HCT116 (cell line): ENCODE results near the gene BCL2L11. TPM values are rescaled to one million over a fixed set of nuclear protein-coding genes. Genes with fewer than 3 reads are reported as not detected.
A peak's percentile ranks its signal among the peaks of the same experiment; 100 is the strongest.

ENCODE experiments used
- ATAC-seq: fragments of 200-7000 bp; cut with Tn5 transposase; 2 replicates; pipeline ENCODE4 v1.9.1; 2020; ENCODE audit warnings: mild to moderate bottlenecking, moderate library complexity
- Bru-seq: library from RNA; stranded (reverse); fragments of 400-500 nt; gene quantifications from one replicate; lab custom pipeline; 2021; lab: Mats Ljungman, UMichigan
- BruChase-seq, 2 experiments: library from RNA; stranded (reverse); fragments of 400-500 nt; gene quantifications; one replicate each; lab custom pipeline; 2021; lab: Mats Ljungman, UMichigan
- BruUV-seq: library from RNA; stranded (reverse); fragments of 400-500 nt; replicated peaks from 2 replicates; lab custom pipeline; 2021; lab: Mats Ljungman, UMichigan
- CTCF ChIA-PET: fragments of 300-600 bp; sonication (Branson Sonifier 250); formaldehyde crosslinking; loops from one replicate; lab custom pipeline; 2021; ENCODE audit warnings: antibody characterized with exemption; lab: Charles Lee
- POLR2A ChIA-PET: fragments of 300-600, 350-600 bp; sonication (Branson Sonifier 250); formaldehyde crosslinking; loops from one replicate; lab custom pipeline; 2021; ENCODE audit warnings: antibody characterized with exemption; lab: Charles Lee
- RAD21 ChIA-PET, 2 experiments: fragments of 300-600 bp; sonication (Branson Sonifier 250); formaldehyde crosslinking; loops; one replicate each; lab custom pipeline; 2023; ENCODE audit warnings: low total read pairs in 2 of 2; ENCODE audit not compliant: uncharacterized antibody in 2 of 2, unreplicated experiment in 2 of 2, low non-redundant PET in 1 of 2; lab: Charles Lee
- DNase-seq: peaks from one replicate; pipeline ENCODE4 v3.0.0-alpha.2; 2010; ENCODE audit warnings: low read depth, low spot score
- H2AFZ ChIP-seq: fragments of 200-600 bp; shearing (Covaris generic), sonication (generic); 2 replicates; pipeline ENCODE4 v1.6.1; 2017; ENCODE audit warnings: low read depth, mixed run types, mixed read lengths, antibody characterized with exemption, low read length; ENCODE audit not compliant: poor library complexity, severe bottlenecking
- H3K27ac ChIP-seq: 2 replicates; pipeline ENCODE4 v1.5.1; 2012; ENCODE audit warnings: low read depth, low read length
- H3K27me3 ChIP-seq: fragments of 200-600 bp; sonication (generic); 2 replicates; pipeline ENCODE4 v1.6.1; 2016; ENCODE audit warnings: mixed run types, low read length, mixed read lengths; ENCODE audit not compliant: insufficient read depth
- H3K36me3 ChIP-seq, 2 experiments: fragments of 200-500 bp in 1 of 2; fragments of 200-600 bp in 1 of 2; sonication (Bioruptor generic) in 1 of 2; sonication (generic) in 1 of 2; 2 replicates each; pipeline versions ENCODE4 v1.5.1 to v1.6.1; 2014 to 2016; ENCODE audit warnings: low read length in 2 of 2, inconsistent platforms in 1 of 2, mixed read lengths in 1 of 2, mixed run types in 1 of 2; ENCODE audit not compliant: insufficient read depth in 2 of 2, control insufficient read depth in 1 of 2
- H3K4me1 ChIP-seq, 2 experiments: fragments of 200-600 bp in 1 of 2; sonication (generic) in 1 of 2; 2 replicates each; pipeline versions ENCODE4 v1.5.1 to v1.6.1; 2012 to 2017; ENCODE audit warnings: low read length in 2 of 2, inconsistent platforms in 1 of 2, mild to moderate bottlenecking in 1 of 2, mixed read lengths in 1 of 2, mixed run types in 1 of 2, moderate library complexity in 1 of 2; ENCODE audit not compliant: insufficient read depth in 2 of 2, control insufficient read depth in 1 of 2
- H3K4me2 ChIP-seq: fragments of 200-600 bp; sonication (generic); 2 replicates; pipeline ENCODE4 v1.6.1; 2017; ENCODE audit warnings: mixed run types, low read length, mixed read lengths
- H3K4me3 ChIP-seq, 2 experiments: fragments of 200-600 bp in 1 of 2; sonication (generic) in 1 of 2; replicated peaks in 1 of 2; 2 replicates each; pipeline ENCODE4 v1.5.1; 2011 to 2016; ENCODE audit warnings: low read length in 2 of 2, control low read depth in 1 of 2, low read depth in 1 of 2, mild to moderate bottlenecking in 1 of 2, mixed read lengths in 1 of 2, mixed run types in 1 of 2
- H3K79me2 ChIP-seq: fragments of 200-600 bp; sonication (generic); 2 replicates; pipeline ENCODE4 v1.6.1; 2017; ENCODE audit warnings: mild to moderate bottlenecking, mixed run types, low read length, moderate library complexity, mixed read lengths; ENCODE audit not compliant: insufficient read depth
- H3K9ac ChIP-seq: fragments of 200-600 bp; sonication (generic); 2 replicates; pipeline ENCODE4 v1.6.1; 2016; ENCODE audit warnings: low read length, mixed read lengths
- H3K9me2 ChIP-seq: fragments of 200-600 bp; sonication (generic), shearing (Covaris generic); 2 replicates; pipeline ENCODE4 v1.6.1; 2017; ENCODE audit warnings: mixed run types, mild to moderate bottlenecking, moderate library complexity; ENCODE audit not compliant: insufficient read depth
- H3K9me3 ChIP-seq, 2 experiments: fragments of 200-500 bp in 1 of 2; fragments of 200-600 bp in 1 of 2; sonication (Bioruptor generic) in 1 of 2; sonication (generic) in 1 of 2; 2 replicates each; pipeline ENCODE4 v1.6.1; 2014 to 2017; ENCODE audit warnings: low read length in 2 of 2, mixed read lengths in 2 of 2, inconsistent platforms in 1 of 2, low read depth in 1 of 2, mild to moderate bottlenecking in 1 of 2, mixed run types in 1 of 2, moderate library complexity in 1 of 2; ENCODE audit not compliant: control insufficient read depth in 1 of 2, insufficient read depth in 1 of 2
- H4K20me1 ChIP-seq: fragments of 200-600 bp; sonication (generic), shearing (Covaris generic); 2 replicates; pipeline ENCODE4 v1.6.1; 2017; ENCODE audit warnings: mixed run types, mild to moderate bottlenecking, moderate library complexity; ENCODE audit not compliant: insufficient read depth
- CBX3 ChIP-seq: IDR thresholded peaks from 2 replicates; pipeline ENCODE4 v1.6.1; 2012; ENCODE audit warnings: low read depth
- CEBPB ChIP-seq: IDR thresholded peaks from 2 replicates; pipeline ENCODE4 v1.6.1; 2012; ENCODE audit warnings: low read depth
- EGR1 ChIP-seq: IDR thresholded peaks from 2 replicates; pipeline ENCODE4 v1.6.1; 2012; ENCODE audit warnings: low read depth
- ELF1 ChIP-seq: IDR thresholded peaks from 2 replicates; pipeline ENCODE4 v1.6.1; 2012; ENCODE audit warnings: low read depth, borderline replicate concordance
- POLR2A ChIP-seq: IDR thresholded peaks from 2 replicates; pipeline ENCODE4 v1.7.0; 2011; ENCODE audit warnings: borderline replicate concordance; ENCODE audit not compliant: insufficient read depth, insufficient read length; ENCODE audit errors: extremely low read depth
- RAD21 ChIP-seq: IDR thresholded peaks from 2 replicates; pipeline ENCODE4 v1.6.1; 2012; ENCODE audit warnings: low read depth, mild to moderate bottlenecking
- SP1 ChIP-seq: IDR thresholded peaks from 2 replicates; pipeline ENCODE4 v1.6.1; 2012; ENCODE audit warnings: low read depth
- TCF7L2 ChIP-seq: IDR thresholded peaks from 2 replicates; pipeline ENCODE4 v1.7.0; 2011; ENCODE audit warnings: borderline replicate concordance, inconsistent platforms; ENCODE audit not compliant: insufficient read depth, insufficient read length; ENCODE audit errors: extremely low read depth
- YY1 ChIP-seq: IDR thresholded peaks from 2 replicates; pipeline ENCODE4 v1.6.1; 2011; ENCODE audit warnings: low read length, low read depth, moderate library complexity, mild to moderate bottlenecking; ENCODE audit not compliant: insufficient replicate concordance; ENCODE audit errors: extremely low read depth
- ZNF274 ChIP-seq: fragments of 200-500 bp; sonication (Bioruptor generic); IDR thresholded peaks from 2 replicates; pipeline ENCODE4 v1.6.1; 2014; ENCODE audit warnings: mild to moderate bottlenecking, low read depth, low read length, inconsistent platforms
- intact Hi-C: fragments of 100-400 bp; cut with micrococcal nuclease; formaldehyde crosslinking; loops from 2 replicates; pipeline ENCODE4 v1.10.0; 2022
- long read RNA-seq: library from polyadenylated mRNA; unstranded; transcript quantifications from one replicate; pipeline ENCODE4 v2.0.0, GENCODE V29; 2021; ENCODE audit not compliant: unreplicated experiment
- polyA plus RNA-seq: library from polyadenylated mRNA; unstranded; fragments of >200 nt; gene quantifications from 2 replicates; pipeline ENCODE4 v1.2.1, GENCODE V29; 2012; ENCODE audit warnings: missing spikeins
- total RNA-seq: library from RNA; stranded (reverse); gene quantifications from one replicate; pipeline ENCODE4 v1.2.1, GENCODE V29; 2021; ENCODE audit not compliant: unreplicated experiment
- TF ChIP-seq, protein P1 (sequence below): IDR thresholded peaks from 2 replicates; pipeline ENCODE4 v1.6.1; 2012
- TF ChIP-seq, protein P2 (sequence below): IDR thresholded peaks from 2 replicates; pipeline ENCODE4 v1.6.1; 2012; ENCODE audit warnings: low read depth
- TF ChIP-seq, protein P3 (sequence below): IDR thresholded peaks from 2 replicates; pipeline ENCODE4 v1.6.1; 2011; ENCODE audit warnings: mild to moderate bottlenecking, low read length, moderate library complexity; ENCODE audit not compliant: insufficient replicate concordance; ENCODE audit errors: extremely low read depth
- TF ChIP-seq, protein P4 (sequence below), 3 experiments: fragments of 200-600 bp in 1 of 3; sonication (generic) in 1 of 3; IDR thresholded peaks in 2 of 3; conservative IDR thresholded peaks in 1 of 3; 2 replicates each; pipeline ENCODE4 v1.5.1; 2012 to 2017; ENCODE audit warnings: low read depth in 2 of 3, low read length in 2 of 3, antibody characterized with exemption in 1 of 3, borderline replicate concordance in 1 of 3, control low read depth in 1 of 3, mild to moderate bottlenecking in 1 of 3, mixed read lengths in 1 of 3, mixed run types in 1 of 3, moderate library complexity in 1 of 3; ENCODE audit not compliant: insufficient read depth in 1 of 3

The BCL2L11 gene, protein sequence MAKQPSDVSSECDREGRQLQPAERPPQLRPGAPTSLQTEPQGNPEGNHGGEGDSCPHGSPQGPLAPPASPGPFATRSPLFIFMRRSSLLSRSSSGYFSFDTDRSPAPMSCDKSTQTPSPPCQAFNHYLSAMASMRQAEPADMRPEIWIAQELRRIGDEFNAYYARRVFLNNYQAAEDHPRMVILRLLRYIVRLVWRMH
- 17.8 TPM for total RNA-seq
- 6.8 and 7.9 TPM in 2 replicates for polyA plus RNA-seq
- percentile 87 among the genes with signal in this experiment for Bru-seq, nascent RNA
- percentile 64 among the genes with signal in this experiment for BruChase-seq, experiment 1, labeled RNA remaining after a 6-hour chase
- BruChase-seq, experiment 2, labeled RNA remaining after a 2-hour chase: percentile 74 among the genes with signal in this experiment
- long read RNA-seq, full-length matches to known transcripts: 3 of 9 reads
- long read RNA-seq, partial matches to known transcripts: 2 of 9 reads
- long read RNA-seq, other reads (novel, unspliced or antisense): 4 of 9 reads

- Histone ChIP-seq H4K20me1 (peaks cover 5% of the 10 kb centered on the region; the same call in 1 of the 2 replicates), H3K9me3 (no peaks in the 10 kb centered on the region), H3K9me2 (no peaks in the 10 kb centered on the region), H2AFZ (peak within 1 kb of the TSS; percentile 41), H3K27ac (peak within 1 kb of the TSS; percentile 81), H3K9ac (peak within 1 kb of the TSS; percentile 91), H3K36me3 (peaks cover 7 to 17% of the 10 kb centered on the region in 2 experiments; a peak in 3 of 4 replicates), H3K4me3 (peak within 1 kb of the TSS; percentile 88 to 93), H3K4me2 (peak within 1 kb of the TSS; percentile 100), H3K4me1 (peaks cover 33 to 61% of the 10 kb centered on the region in 2 experiments), H3K27me3 (no peaks in the 10 kb centered on the region), H3K79me2 (peaks cover 39% of the 10 kb centered on the region)
- ATAC-seq (peak; percentile 68), DNase-seq (peak; percentile 82)
- ChIA-PET POLR2A (interaction anchor here (0.6 to 1.4 kb wide), 15 partner anchors 10 to 579 kb away, joined by 3 to 7 read pairs (median 4); no protein-coding TSS in a partner anchor), CTCF (interaction anchor here (0.9 to 1.2 kb wide), 2 partner anchors 21 to 92 kb away, joined by 3 read pairs; no protein-coding TSS in a partner anchor), RAD21 (interaction anchor here in 1 of 2 experiments (1.2 kb wide), 1 partner anchor 578 kb away, joined by 7 read pairs; no protein-coding TSS in a partner anchor)
- intact Hi-C loops: no loop called here
- BruUV-seq: no TSS peak
- TF ChIP-seq TCF7L2 (peak; percentile 37), CEBPB (no peak), ZNF274 (no peak), SP1 (no peak), CBX3 (no peak), RAD21 (no peak), ELF1 (no peak), YY1 (no peak), POLR2A (peak; percentile 95), EGR1 (no peak)
- TF ChIP-seq, protein P1, sequence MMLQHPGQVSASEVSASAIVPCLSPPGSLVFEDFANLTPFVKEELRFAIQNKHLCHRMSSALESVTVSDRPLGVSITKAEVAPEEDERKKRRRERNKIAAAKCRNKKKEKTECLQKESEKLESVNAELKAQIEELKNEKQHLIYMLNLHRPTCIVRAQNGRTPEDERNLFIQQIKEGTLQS: no peak
- TF ChIP-seq, protein P2, sequence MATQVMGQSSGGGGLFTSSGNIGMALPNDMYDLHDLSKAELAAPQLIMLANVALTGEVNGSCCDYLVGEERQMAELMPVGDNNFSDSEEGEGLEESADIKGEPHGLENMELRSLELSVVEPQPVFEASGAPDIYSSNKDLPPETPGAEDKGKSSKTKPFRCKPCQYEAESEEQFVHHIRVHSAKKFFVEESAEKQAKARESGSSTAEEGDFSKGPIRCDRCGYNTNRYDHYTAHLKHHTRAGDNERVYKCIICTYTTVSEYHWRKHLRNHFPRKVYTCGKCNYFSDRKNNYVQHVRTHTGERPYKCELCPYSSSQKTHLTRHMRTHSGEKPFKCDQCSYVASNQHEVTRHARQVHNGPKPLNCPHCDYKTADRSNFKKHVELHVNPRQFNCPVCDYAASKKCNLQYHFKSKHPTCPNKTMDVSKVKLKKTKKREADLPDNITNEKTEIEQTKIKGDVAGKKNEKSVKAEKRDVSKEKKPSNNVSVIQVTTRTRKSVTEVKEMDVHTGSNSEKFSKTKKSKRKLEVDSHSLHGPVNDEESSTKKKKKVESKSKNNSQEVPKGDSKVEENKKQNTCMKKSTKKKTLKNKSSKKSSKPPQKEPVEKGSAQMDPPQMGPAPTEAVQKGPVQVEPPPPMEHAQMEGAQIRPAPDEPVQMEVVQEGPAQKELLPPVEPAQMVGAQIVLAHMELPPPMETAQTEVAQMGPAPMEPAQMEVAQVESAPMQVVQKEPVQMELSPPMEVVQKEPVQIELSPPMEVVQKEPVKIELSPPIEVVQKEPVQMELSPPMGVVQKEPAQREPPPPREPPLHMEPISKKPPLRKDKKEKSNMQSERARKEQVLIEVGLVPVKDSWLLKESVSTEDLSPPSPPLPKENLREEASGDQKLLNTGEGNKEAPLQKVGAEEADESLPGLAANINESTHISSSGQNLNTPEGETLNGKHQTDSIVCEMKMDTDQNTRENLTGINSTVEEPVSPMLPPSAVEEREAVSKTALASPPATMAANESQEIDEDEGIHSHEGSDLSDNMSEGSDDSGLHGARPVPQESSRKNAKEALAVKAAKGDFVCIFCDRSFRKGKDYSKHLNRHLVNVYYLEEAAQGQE: no peak
- TF ChIP-seq, protein P3, sequence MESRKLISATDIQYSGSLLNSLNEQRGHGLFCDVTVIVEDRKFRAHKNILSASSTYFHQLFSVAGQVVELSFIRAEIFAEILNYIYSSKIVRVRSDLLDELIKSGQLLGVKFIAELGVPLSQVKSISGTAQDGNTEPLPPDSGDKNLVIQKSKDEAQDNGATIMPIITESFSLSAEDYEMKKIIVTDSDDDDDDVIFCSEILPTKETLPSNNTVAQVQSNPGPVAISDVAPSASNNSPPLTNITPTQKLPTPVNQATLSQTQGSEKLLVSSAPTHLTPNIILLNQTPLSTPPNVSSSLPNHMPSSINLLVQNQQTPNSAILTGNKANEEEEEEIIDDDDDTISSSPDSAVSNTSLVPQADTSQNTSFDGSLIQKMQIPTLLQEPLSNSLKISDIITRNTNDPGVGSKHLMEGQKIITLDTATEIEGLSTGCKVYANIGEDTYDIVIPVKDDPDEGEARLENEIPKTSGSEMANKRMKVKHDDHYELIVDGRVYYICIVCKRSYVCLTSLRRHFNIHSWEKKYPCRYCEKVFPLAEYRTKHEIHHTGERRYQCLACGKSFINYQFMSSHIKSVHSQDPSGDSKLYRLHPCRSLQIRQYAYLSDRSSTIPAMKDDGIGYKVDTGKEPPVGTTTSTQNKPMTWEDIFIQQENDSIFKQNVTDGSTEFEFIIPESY: no peak
- TF ChIP-seq, protein P4, sequence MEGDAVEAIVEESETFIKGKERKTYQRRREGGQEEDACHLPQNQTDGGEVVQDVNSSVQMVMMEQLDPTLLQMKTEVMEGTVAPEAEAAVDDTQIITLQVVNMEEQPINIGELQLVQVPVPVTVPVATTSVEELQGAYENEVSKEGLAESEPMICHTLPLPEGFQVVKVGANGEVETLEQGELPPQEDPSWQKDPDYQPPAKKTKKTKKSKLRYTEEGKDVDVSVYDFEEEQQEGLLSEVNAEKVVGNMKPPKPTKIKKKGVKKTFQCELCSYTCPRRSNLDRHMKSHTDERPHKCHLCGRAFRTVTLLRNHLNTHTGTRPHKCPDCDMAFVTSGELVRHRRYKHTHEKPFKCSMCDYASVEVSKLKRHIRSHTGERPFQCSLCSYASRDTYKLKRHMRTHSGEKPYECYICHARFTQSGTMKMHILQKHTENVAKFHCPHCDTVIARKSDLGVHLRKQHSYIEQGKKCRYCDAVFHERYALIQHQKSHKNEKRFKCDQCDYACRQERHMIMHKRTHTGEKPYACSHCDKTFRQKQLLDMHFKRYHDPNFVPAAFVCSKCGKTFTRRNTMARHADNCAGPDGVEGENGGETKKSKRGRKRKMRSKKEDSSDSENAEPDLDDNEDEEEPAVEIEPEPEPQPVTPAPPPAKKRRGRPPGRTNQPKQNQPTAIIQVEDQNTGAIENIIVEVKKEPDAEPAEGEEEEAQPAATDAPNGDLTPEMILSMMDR (IDR thresholded peaks at IDR 0.05 in 2 of 3, conservative IDR thresholded peaks at IDR 0.05 in 1 of 3; ENCODE audit: borderline replicate concordance in 1 of 3, insufficient read depth in 1 of 3, low read depth in 2 of 3, low read length in 2 of 3): peak in 2 of 3 experiments; percentile 17 to 26; a peak in 1 of 6 replicates
Observed at GRCh38 chr2:111120253-111121027, at the start of gene BCL2L11. Gene BCL2L11, plus strand, starts transcription at chr2:111120914. Its CDS starts 2,832 bp downstream, at chr2:111123746.
